Mammary epithelial cell (primary cell): ENCODE results near the gene EIF6.

ENCODE experiments used
- EZH2 ChIP-seq: IDR thresholded peaks from 2 replicates; pipeline ENCODE4 v1.6.1; 2012; ENCODE audit warnings: low read length, inconsistent platforms, borderline replicate concordance
- TF ChIP-seq, protein P1 (sequence below), 2 donors: IDR thresholded peaks in 1 of 2; conservative IDR thresholded peaks in 1 of 2; 2 replicates each; pipeline ENCODE4 v1.5.1; 2011 to 2012; ENCODE audit warnings: inconsistent platforms in 2 of 2, low read length in 2 of 2, mild to moderate bottlenecking in 2 of 2, control low read depth in 1 of 2, low read depth in 1 of 2; ENCODE audit not compliant: insufficient read depth in 1 of 2; ENCODE audit errors: extremely low read depth in 1 of 2

DNA sequence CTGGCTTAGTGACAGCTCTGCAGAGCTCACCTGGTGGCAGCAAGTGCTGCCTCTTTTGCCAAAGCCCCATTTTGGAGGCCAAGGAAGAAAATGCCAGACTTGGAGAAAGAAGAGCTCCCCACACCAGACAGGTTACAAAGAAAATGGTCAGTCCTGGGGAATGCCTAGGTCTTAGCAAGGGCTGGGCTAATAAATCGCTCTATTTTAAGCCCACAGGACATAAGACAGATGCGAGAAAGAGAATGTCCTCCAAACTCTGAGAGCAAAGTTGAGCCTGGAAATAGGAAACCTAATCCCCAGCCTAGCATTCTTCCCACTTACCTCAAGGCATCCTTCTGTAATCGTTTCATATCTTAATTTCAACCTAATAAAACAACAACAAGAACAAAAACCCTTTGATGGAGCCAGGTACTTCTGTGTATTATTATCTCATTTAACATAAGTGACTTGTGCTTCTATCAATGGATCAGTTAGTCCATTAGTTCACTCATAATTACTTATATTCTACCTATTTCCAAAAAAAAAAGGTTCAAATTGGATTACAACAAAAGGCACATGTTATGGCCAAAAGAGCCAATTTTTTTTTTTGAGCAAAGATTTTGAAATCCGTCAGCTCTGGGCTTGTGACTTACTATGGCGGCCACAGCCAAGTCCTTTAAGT is 48.1 kb upstream of the EIF6 start:
- no peak for TF ChIP-seq EZH2
- TF ChIP-seq, protein P1, sequence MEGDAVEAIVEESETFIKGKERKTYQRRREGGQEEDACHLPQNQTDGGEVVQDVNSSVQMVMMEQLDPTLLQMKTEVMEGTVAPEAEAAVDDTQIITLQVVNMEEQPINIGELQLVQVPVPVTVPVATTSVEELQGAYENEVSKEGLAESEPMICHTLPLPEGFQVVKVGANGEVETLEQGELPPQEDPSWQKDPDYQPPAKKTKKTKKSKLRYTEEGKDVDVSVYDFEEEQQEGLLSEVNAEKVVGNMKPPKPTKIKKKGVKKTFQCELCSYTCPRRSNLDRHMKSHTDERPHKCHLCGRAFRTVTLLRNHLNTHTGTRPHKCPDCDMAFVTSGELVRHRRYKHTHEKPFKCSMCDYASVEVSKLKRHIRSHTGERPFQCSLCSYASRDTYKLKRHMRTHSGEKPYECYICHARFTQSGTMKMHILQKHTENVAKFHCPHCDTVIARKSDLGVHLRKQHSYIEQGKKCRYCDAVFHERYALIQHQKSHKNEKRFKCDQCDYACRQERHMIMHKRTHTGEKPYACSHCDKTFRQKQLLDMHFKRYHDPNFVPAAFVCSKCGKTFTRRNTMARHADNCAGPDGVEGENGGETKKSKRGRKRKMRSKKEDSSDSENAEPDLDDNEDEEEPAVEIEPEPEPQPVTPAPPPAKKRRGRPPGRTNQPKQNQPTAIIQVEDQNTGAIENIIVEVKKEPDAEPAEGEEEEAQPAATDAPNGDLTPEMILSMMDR (conservative IDR thresholded peaks at IDR 0.05 in 1 of 2, IDR thresholded peaks at IDR 0.05 in 1 of 2; ENCODE audit: extremely low read depth in 1 of 2, insufficient read depth in 1 of 2, low read depth in 1 of 2, low read length in 2 of 2), result no peak
